Epithelial cell of esophagus (primary cell): ENCODE data around the gene EEF2K.
A peak's percentile ranks its signal among the peaks of the same experiment; 100 is the strongest.

Source experiments
- DNase-seq: peaks from one replicate; pipeline ENCODE4 v3.0.0; 2010; ENCODE audit warnings: low read depth
- H3K4me3 ChIP-seq: 2 replicates; pipeline ENCODE4 v1.5.1; 2011; ENCODE audit warnings: mild to moderate bottlenecking, low read length, control low read depth
- CTCF ChIP-seq: IDR thresholded peaks from 2 replicates; pipeline ENCODE4 v1.5.1; 2011; ENCODE audit warnings: low read depth, mild to moderate bottlenecking, low read length, control low read depth, inconsistent platforms; ENCODE audit not compliant: insufficient read depth; ENCODE audit errors: missing control alignments

EEF2K gene

GRCh38 chr16:22252317-22252716, 46.2 kb downstream of the EEF2K start:
- no peak for TF ChIP-seq CTCF
- no peak for DNase-seq
- H3K4me3 ChIP-seq, result no peak overlapping the region

- DNase-seq, result no peak
- no peak for TF ChIP-seq CTCF
- no peak overlapping the region for H3K4me3 ChIP-seq
Observed at GRCh38 chr16:22253272-22253671, 47.2 kb downstream of the EEF2K start.

GRCh38 chr16:22255335-22255734, 49.3 kb downstream of the EEF2K start:
- no peak for DNase-seq
- H3K4me3 ChIP-seq, result no peak overlapping the region
- TF ChIP-seq CTCF, result no peak

GRCh38 chr16:22257440-22257839, 51.4 kb downstream of the EEF2K start:
- no peak for DNase-seq
- no peak overlapping the region for H3K4me3 ChIP-seq
- TF ChIP-seq CTCF, result no peak

- no peak overlapping the region for H3K4me3 ChIP-seq
- no peak for TF ChIP-seq CTCF
- no peak for DNase-seq
Observed at GRCh38 chr16:22260490-22260889, 54.4 kb downstream of the EEF2K start.

- TF ChIP-seq CTCF, result no peak
- no peak for DNase-seq
- H3K4me3 ChIP-seq, result no peak overlapping the region
Observed at GRCh38 chr16:22262460-22262859, 56.4 kb downstream of the EEF2K start.

GRCh38 chr16:22264786-22265185, 58.7 kb downstream of the EEF2K start:
- no peak overlapping the region for H3K4me3 ChIP-seq
- peak; percentile 36 for DNase-seq
- TF ChIP-seq CTCF, result no peak
